ENCODE results near the gene CLNK. TPM values are rescaled to one million over a fixed set of nuclear protein-coding genes. Genes with fewer than 3 reads are reported as not detected.
"Not testable (repeated sequence)": the region's sequence is repeated elsewhere in the genome, so short reads cannot be mapped to it uniquely, and the experiment has no call there.

The CLNK gene
- polyA plus RNA-seq, 5 donors, result 0.22 to 0.59 (median 0.46) TPM

DNA sequence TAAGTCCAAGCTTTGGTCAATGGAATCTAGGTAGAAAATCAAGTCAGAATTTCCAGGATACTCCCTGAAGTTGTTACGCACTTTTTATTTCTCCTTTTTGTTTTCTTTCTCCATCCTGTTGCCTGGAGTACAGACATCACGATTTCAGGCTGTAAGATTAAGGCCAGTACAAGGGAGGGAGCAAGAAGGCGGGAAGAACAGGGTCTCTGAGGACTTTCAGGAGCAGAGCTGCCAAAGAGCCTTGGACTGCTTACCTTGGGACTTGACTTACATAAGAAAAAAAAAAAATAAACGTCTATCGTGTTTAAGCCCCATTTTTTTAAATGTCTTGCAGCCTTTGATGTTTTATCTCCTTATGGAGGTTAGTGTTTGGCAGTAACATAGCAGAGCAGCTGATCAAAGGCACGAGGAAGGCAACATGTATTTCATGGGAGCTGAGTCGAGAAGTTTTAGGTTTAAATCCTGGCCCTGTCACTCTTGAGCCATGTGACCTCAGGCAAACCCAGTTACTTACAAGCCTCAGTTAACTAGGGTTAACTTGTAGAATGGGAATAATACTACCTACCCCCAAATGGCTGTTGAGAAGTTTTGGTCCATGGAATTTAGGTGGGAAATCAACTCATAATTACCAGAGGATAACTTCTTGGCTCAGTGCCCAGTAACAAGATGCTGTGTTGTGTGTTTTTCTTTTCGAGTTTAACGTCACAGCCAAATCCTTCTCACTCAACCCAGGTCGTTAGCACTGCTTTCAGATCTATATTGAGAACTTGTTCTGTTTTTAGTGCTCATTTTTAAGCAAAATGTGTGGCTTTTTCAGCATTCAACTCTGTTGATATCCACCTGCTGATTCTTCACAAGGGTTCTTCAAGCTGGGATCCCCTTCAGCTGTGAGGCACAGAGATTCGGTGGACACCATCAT lies 106.8 kb downstream of the CLNK start:
- DNase-seq, result no peak

- no peak for DNase-seq
Measured at GRCh38 chr4:10577018-10577417, 107.5 kb downstream of the CLNK start.

- DNase-seq, result no peak
Measured at GRCh38 chr4:10576236-10576635, 108.3 kb downstream of the CLNK start.

- DNase-seq, result no peak
Measured at GRCh38 chr4:10575414-10575813, 109.2 kb downstream of the CLNK start.

GRCh38 chr4:10574553-10574952 lies 110.0 kb downstream of the CLNK start:
- DNase-seq, result not testable (repeated sequence)

- DNase-seq, result no peak
Measured at GRCh38 chr4:10571909-10572308, 112.7 kb downstream of the CLNK start.

DNA sequence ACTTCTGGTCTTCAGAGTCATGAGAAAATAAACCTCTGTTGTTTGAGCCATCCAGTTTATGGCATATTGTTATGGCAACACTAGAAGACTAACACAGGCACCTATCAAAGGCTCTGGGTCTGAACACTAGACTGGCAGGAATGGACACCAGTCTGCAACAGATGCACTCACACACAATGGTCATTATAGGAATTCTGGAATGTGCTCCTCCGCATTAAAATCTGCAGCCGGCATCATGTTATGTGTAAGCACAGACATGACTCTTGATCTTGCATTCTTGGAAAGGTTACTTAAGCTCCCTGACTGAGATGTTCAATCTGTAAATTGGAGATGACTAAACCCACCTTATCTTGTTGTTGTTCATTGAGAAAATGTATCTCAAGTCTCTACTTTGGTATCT lies 115.1 kb downstream of the CLNK start:
- DNase-seq, result no peak

DNA sequence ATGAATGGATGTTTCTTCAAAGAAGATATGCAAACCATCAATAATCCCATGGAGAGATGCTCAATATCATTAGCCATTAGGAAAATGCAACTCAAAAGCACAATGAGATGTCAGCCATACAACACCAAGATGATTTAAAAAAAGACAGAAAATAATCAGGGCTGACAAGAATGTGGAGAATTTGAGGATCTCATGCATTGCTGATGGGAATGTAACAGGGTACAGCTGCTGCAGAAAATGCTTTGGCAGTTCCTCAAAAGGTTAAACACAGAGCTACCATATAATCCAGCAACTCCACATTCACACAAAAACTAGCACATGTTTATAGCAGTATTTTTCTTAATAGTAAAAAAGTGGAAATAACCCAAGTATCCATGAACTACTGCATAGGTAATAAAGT lies 116.8 kb downstream of the CLNK start:
- DNase-seq, result no peak

GRCh38 chr4:10565166-10565780 lies 119.3 kb downstream of the CLNK start:
- DNase-seq, result no peak

GRCh38 chr4:10554694-10555093 lies 129.9 kb downstream of the CLNK start:
- peak; percentile 49 to 75 for DNase-seq

GRCh38 chr4:10554121-10554520 lies 130.4 kb downstream of the CLNK start:
- no peak for DNase-seq

DNA sequence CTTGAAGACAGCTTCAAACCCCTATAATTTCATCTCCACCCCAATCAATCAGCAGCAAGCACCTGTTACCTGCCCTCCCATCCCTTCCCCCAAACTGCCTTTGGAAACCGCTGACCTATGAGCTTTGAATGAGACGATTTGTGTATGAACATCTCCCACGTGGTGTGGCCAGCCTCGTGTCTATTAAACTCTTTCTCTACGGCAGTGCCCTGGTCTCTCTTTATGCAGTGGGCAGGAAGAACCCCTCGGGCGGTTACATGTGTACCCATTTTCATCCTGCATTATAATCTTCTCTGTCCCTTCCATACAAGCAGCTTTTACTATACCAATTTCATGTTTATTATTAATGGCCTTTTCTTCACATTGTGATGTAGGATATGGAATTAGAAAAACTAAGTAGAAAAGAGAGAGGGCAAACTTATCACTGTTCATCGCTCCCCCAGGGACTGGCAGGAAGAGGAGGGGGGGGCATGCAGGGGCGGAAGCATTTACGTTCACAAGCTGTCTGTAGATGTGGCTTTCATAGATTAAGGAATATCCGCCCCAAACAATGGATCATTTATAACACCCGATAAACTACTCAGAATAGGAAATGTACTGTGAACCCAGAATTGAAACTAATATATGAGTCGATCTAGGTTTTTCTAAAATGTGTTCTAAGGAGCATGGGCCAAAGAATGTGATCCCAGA lies 131.8 kb downstream of the CLNK start:
- DNase-seq, result no peak

- DNase-seq, result no peak
Measured at GRCh38 chr4:10535912-10536311, 148.7 kb downstream of the CLNK start.

GRCh38 chr4:10534820-10535219 lies 149.7 kb downstream of the CLNK start:
- DNase-seq, result no peak

DNA sequence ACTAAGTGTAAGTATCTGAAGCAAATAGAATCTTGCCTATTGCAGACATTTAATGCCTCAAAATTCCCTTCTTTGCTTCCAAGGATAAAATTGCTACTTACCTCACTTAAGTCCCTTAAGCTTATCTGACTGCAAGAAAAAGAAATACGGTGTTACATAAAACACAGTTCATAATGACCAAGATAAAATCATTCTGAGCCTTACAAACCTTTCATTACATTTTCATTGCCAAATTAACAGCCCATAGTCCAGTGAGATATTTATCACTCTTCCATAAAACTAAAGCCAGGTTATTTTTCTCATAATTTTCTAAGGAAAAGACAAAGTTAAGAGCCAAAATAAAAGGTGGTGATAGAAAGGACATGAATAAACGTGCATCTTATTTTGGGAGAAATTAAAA lies 152.4 kb downstream of the CLNK start:
- no peak for DNase-seq

GRCh38 chr4:10530137-10530786 lies 154.3 kb downstream of the CLNK start:
- DNase-seq, result no peak

GRCh38 chr4:10529291-10530136 lies 155.1 kb downstream of the CLNK start:
- no peak for DNase-seq

DNA sequence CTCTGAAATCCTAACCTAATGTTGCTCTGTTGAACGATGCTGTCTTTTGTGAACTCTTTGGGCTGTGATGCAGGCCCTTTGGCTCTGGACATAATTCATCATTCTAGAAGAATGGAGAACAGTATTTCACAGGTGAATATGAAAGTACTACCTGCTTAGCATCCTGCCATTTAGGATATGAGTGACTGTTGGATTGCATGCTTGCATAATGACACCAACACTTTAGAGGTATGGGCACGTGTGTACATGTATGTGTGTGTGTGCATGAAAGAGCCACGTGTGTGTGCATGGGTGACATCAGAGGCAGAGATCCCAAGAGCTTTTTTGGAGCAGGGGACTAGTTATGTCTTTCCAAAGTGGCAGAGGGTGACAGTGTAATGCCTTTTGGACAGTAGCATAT lies 157.1 kb downstream of the CLNK start:
- no peak for DNase-seq

- no peak for DNase-seq
Measured at GRCh38 chr4:10526429-10527222, 157.9 kb downstream of the CLNK start.

GRCh38 chr4:10524196-10524833 lies 160.3 kb downstream of the CLNK start:
- DNase-seq, result no peak
